Sigmoid colon (tissue), 7 donors: ENCODE data around the gene C5orf15. TPM values are rescaled to one million over a fixed set of nuclear protein-coding genes. Genes with fewer than 3 reads are reported as not detected.

Experiments
- DNase-seq: peaks from one replicate; pipeline ENCODE4 v3.0.0-alpha.2; 2019
- H3K27ac ChIP-seq, 4 donors: fragments of 200-600 bp; sonication (generic); one replicate each; pipeline ENCODE4 v1.5.1; 2016 to 2019; ENCODE audit warnings: mild to moderate bottlenecking in 1 of 4
- H3K27me3 ChIP-seq, 3 donors: fragments of 200-600 bp; sonication (generic); one replicate each; pipeline ENCODE4 v1.5.1; 2019; ENCODE audit warnings: mild to moderate bottlenecking in 1 of 3
- H3K36me3 ChIP-seq, 4 donors: fragments of 200-600 bp; sonication (generic); one replicate each; pipeline ENCODE4 v1.5.1; 2016 to 2019
- H3K4me1 ChIP-seq, 4 donors: fragments of 200-600 bp; sonication (generic); one replicate each; pipeline ENCODE4 v1.5.1; 2017 to 2019
- H3K4me3 ChIP-seq, 4 donors: fragments of 200-600 bp; sonication (generic); one replicate each; pipeline ENCODE4 v1.5.1; 2017 to 2019; ENCODE audit warnings: mild to moderate bottlenecking in 2 of 4, moderate library complexity in 1 of 4
- H3K9me3 ChIP-seq, 4 donors: fragments of 200-600 bp in 3 of 4; sonication (generic) in 3 of 4; one replicate each; pipeline versions ENCODE4 v1.5.1 to v1.6.1; 2013 to 2019
- CTCF ChIP-seq, 4 experiments: fragments of 450-650 bp in 3 of 4; fragments of 200-600 bp in 1 of 4; IDR thresholded peaks; one replicate each; pipeline ENCODE4 v1.5.1; 2016 to 2019; ENCODE audit warnings: antibody characterized with exemption in 4 of 4, mild to moderate bottlenecking in 3 of 4, moderate library complexity in 2 of 4
- EP300 ChIP-seq, 4 donors: sonication (generic); formaldehyde crosslinking; IDR thresholded peaks; one replicate each; pipeline ENCODE4 v1.6.1; 2017; ENCODE audit warnings: antibody characterized with exemption in 4 of 4
- POLR2A ChIP-seq, 2 donors: fragments of 450-650 bp; IDR thresholded peaks; one replicate each; pipeline ENCODE4 v1.6.1; 2016; ENCODE audit warnings: antibody characterized with exemption in 2 of 2, mild to moderate bottlenecking in 2 of 2, moderate library complexity in 2 of 2
- POLR2AphosphoS5 ChIP-seq, 4 donors: sonication (generic); formaldehyde crosslinking; IDR thresholded peaks; one replicate each; pipeline ENCODE4 v1.6.1; 2017; ENCODE audit warnings: antibody characterized with exemption in 4 of 4
- whole genome bisulfite sequencing, 2 donors: extraction: QIAGEN DNeasy Blood & Tissue Kit; methylation state at CpG; one replicate each; pipeline ENCODE4 v1.1.7; 2013; 5-methylcytosine and 5-hydroxymethylcytosine counted together
- intact Hi-C: fragments of 100-400 bp; cut with DNase I; formaldehyde crosslinking; loops from one replicate; pipeline ENCODE4 v1.15.1; 2023
- polyA plus RNA-seq, 3 donors: library from polyadenylated mRNA; stranded (reverse); fragments of 200-250 nt; gene quantifications; one replicate each; pipeline ENCODE4 v1.2.3, GENCODE V29; 2013
- total RNA-seq, 4 donors: library from RNA; depleted of rRNA; stranded (reverse); fragments of >200 nt; gene quantifications; one replicate each; pipeline ENCODE4 v1.1.0, GENCODE V29; 2016
- donor health status: healthy with polysubstance abuse.
- donor health status: Bipolar disorder and iron deficiency.
- donor health status: healthy.

The C5orf15 gene
- total and polyA plus RNA-seq, 7 donors: 6.6 to 38.5 (median 26.0) TPM

- Histone ChIP-seq H3K4me3 (no peak overlapping the region), H3K4me1 (peaks cover 0 to 93% (median 81%) of the 10 kb centered on the region in 4 donors), H3K27ac (peak overlapping the region in 3 of 4 donors; percentile 38 to 73 (median 39)), H3K27me3 (no peaks in the 10 kb centered on the region), H3K36me3 (peaks cover 9 to 12% (median 12%) of the 10 kb centered on the region in 4 donors), H3K9me3 (no peaks in the 10 kb centered on the region)
- TF ChIP-seq POLR2AphosphoS5 (IDR thresholded peaks at IDR 0.05) (no peak), CTCF (IDR thresholded peaks at IDR 0.05) (no peak), EP300 (IDR thresholded peaks at IDR 0.05) (no peak), POLR2A (IDR thresholded peaks at IDR 0.05) (no peak)
- WGBS, 2 donors: 63 to 88% methylated on average over 6 of the region's 6 CpGs
- intact Hi-C loops: no loop called here
- no peak for DNase-seq
Observed at GRCh38 chr5:133994990-133995333, 26.5 kb upstream of the C5orf15 start.

GRCh38 chr5:133994297-133994989 is 26.0 kb upstream of the C5orf15 start:
- H3K4me3 ChIP-seq: no peak overlapping the region
- 73 to 79% methylated on average over 9 of the region's 9 CpGs for WGBS, 2 donors
- intact Hi-C loops: no loop called here
- no peak for TF ChIP-seq CTCF (IDR thresholded peaks at IDR 0.05)
- TF ChIP-seq POLR2AphosphoS5 (IDR thresholded peaks at IDR 0.05): no peak
- no peak for TF ChIP-seq EP300 (IDR thresholded peaks at IDR 0.05)
- no peak for TF ChIP-seq POLR2A (IDR thresholded peaks at IDR 0.05)
- H3K9me3 ChIP-seq: no peaks in the 10 kb centered on the region
- no peaks in the 10 kb centered on the region for H3K27me3 ChIP-seq
- peaks cover 0 to 88% (median 76%) of the 10 kb centered on the region in 4 donors for H3K4me1 ChIP-seq
- peaks cover 13 to 17% (median 14%) of the 10 kb centered on the region in 4 donors for H3K36me3 ChIP-seq
- peak overlapping the region in 3 of 4 donors; percentile 38 to 73 (median 39) for H3K27ac ChIP-seq
- DNase-seq: no peak

- H3K27me3 ChIP-seq: no peaks in the 10 kb centered on the region
- H3K4me3 ChIP-seq: no peak overlapping the region
- intact Hi-C loops: no loop called here
- H3K36me3 ChIP-seq: peaks cover 13 to 28% (median 24%) of the 10 kb centered on the region in 4 donors
- H3K4me1 ChIP-seq: peaks cover 0 to 77% (median 66%) of the 10 kb centered on the region in 4 donors
- no peak for DNase-seq
- 51 to 74% methylated on average over 2 of the region's 2 CpGs for WGBS, 2 donors
- TF ChIP-seq POLR2AphosphoS5 (IDR thresholded peaks at IDR 0.05) (no peak), CTCF (IDR thresholded peaks at IDR 0.05) (no peak), POLR2A (IDR thresholded peaks at IDR 0.05) (no peak), EP300 (IDR thresholded peaks at IDR 0.05) (no peak)
- peak overlapping the region in 3 of 4 donors; percentile 41 to 73 (median 72) for H3K27ac ChIP-seq
- H3K9me3 ChIP-seq: no peaks in the 10 kb centered on the region
Observed at GRCh38 chr5:133993185-133993936, 24.9 kb upstream of the C5orf15 start.

- 71 to 74% methylated on average over 8 of the region's 8 CpGs for WGBS, 2 donors
- peaks cover 0 to 71% (median 65%) of the 10 kb centered on the region in 4 donors for H3K4me1 ChIP-seq
- no peaks in the 10 kb centered on the region for H3K27me3 ChIP-seq
- peak overlapping the region; percentile 29 to 73 (median 64) for H3K27ac ChIP-seq
- DNase-seq: no peak
- H3K9me3 ChIP-seq: no peaks in the 10 kb centered on the region
- no peak overlapping the region for H3K4me3 ChIP-seq
- TF ChIP-seq EP300 (IDR thresholded peaks at IDR 0.05): no peak
- TF ChIP-seq POLR2AphosphoS5 (IDR thresholded peaks at IDR 0.05): peak in 1 of 4 donors; percentile 9
- peaks cover 13 to 35% (median 28%) of the 10 kb centered on the region in 4 donors for H3K36me3 ChIP-seq
- intact Hi-C loops: no loop called here
Observed at GRCh38 chr5:133992429-133993155, 24.2 kb upstream of the C5orf15 start.
